PFSK-1 (cell line): ENCODE data around the gene ISX.

Experiments used
- FOXP2 ChIP-seq: optimal IDR thresholded peaks from 2 replicates; pipeline ENCODE3; 2011; ENCODE audit warnings: borderline replicate concordance, control low read depth, inconsistent platforms; ENCODE audit not compliant: insufficient read depth; ENCODE audit errors: extremely low read length, extremely low read depth
- POLR2AphosphoS5 ChIP-seq: IDR thresholded peaks from 2 replicates; pipeline ENCODE4 v1.6.1; 2012; ENCODE audit warnings: low read depth, mild to moderate bottlenecking, control low read depth, low read length, moderate library complexity
- SIN3A ChIP-seq: IDR thresholded peaks from 2 replicates; pipeline ENCODE4 v1.6.1; 2012; ENCODE audit warnings: mild to moderate bottlenecking, low read length, moderate library complexity, borderline replicate concordance; ENCODE audit not compliant: insufficient read depth
- TAF1 ChIP-seq: IDR thresholded peaks from 2 replicates; pipeline ENCODE4 v1.6.1; 2012; ENCODE audit warnings: low read length, control low read depth, borderline replicate concordance; ENCODE audit not compliant: insufficient read depth
- TF ChIP-seq, protein P1 (sequence below), 2 experiments: IDR thresholded peaks; 2 replicates each; pipeline versions ENCODE4 v1.6.1 to v1.8.0; 2011 to 2012; ENCODE audit warnings: low read depth in 2 of 2, low read length in 2 of 2, control low read depth in 1 of 2, inconsistent platforms in 1 of 2, mild to moderate bottlenecking in 1 of 2, moderate library complexity in 1 of 2; ENCODE audit not compliant: insufficient read depth in 1 of 2

ISX gene

DNA sequence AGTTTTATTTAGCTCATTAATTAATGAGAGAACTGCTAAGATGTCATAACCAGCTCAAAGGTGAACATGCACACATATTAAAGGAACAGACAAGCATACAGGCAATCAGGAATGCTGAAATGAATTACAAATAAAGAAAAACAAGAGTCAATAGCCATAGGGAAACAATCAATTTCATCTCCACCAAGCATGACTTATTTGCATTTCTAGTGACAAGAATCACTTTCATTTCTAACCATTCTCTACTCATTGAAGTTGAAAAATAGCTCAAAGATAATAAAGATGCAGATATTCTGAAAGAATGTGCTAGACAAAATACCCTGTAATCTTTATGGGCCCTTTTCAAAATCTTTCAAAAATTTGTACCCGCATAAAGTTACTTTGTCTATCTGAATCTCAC is 23.2 kb downstream of the ISX start:
- TF ChIP-seq, protein P1, sequence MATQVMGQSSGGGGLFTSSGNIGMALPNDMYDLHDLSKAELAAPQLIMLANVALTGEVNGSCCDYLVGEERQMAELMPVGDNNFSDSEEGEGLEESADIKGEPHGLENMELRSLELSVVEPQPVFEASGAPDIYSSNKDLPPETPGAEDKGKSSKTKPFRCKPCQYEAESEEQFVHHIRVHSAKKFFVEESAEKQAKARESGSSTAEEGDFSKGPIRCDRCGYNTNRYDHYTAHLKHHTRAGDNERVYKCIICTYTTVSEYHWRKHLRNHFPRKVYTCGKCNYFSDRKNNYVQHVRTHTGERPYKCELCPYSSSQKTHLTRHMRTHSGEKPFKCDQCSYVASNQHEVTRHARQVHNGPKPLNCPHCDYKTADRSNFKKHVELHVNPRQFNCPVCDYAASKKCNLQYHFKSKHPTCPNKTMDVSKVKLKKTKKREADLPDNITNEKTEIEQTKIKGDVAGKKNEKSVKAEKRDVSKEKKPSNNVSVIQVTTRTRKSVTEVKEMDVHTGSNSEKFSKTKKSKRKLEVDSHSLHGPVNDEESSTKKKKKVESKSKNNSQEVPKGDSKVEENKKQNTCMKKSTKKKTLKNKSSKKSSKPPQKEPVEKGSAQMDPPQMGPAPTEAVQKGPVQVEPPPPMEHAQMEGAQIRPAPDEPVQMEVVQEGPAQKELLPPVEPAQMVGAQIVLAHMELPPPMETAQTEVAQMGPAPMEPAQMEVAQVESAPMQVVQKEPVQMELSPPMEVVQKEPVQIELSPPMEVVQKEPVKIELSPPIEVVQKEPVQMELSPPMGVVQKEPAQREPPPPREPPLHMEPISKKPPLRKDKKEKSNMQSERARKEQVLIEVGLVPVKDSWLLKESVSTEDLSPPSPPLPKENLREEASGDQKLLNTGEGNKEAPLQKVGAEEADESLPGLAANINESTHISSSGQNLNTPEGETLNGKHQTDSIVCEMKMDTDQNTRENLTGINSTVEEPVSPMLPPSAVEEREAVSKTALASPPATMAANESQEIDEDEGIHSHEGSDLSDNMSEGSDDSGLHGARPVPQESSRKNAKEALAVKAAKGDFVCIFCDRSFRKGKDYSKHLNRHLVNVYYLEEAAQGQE (IDR thresholded peaks at IDR 0.05; ENCODE audit: insufficient read depth in 1 of 2, low read depth in 2 of 2, low read length in 2 of 2), result no peak
- TF ChIP-seq FOXP2 (no peak), POLR2AphosphoS5 (no peak), TAF1 (no peak), SIN3A (no peak)

GRCh38 chr22:35092406-35092805 is 26.4 kb downstream of the ISX start:
- no peak for TF ChIP-seq FOXP2
- TF ChIP-seq, protein P1 (IDR thresholded peaks at IDR 0.05; ENCODE audit: insufficient read depth in 1 of 2, low read depth in 2 of 2, low read length in 2 of 2), result no peak
- no peak for TF ChIP-seq TAF1
- TF ChIP-seq POLR2AphosphoS5, result no peak
- no peak for TF ChIP-seq SIN3A

DNA sequence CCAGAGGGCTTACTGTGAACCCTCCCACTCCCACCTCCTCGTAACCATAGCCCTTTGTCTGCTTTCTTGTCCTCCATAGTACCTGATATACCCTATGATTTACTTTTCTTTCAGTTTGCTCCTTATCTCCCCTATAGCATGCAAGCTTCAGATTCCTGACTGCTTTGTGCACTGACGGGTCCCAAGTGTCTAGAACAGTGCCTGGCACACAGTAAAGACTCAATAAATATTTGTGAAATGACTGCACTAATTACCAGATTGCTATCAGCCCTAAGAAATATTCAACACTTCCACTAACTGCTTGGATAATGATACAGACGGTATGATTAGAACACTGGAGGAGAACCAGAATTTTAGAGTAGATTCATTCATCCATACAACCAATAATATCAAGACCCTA is 33.0 kb downstream of the ISX start:
- TF ChIP-seq FOXP2 (no peak), TAF1 (no peak), POLR2AphosphoS5 (no peak), SIN3A (no peak)
- TF ChIP-seq, protein P1 (IDR thresholded peaks at IDR 0.05; ENCODE audit: insufficient read depth in 1 of 2, low read depth in 2 of 2, low read length in 2 of 2), result no peak

DNA sequence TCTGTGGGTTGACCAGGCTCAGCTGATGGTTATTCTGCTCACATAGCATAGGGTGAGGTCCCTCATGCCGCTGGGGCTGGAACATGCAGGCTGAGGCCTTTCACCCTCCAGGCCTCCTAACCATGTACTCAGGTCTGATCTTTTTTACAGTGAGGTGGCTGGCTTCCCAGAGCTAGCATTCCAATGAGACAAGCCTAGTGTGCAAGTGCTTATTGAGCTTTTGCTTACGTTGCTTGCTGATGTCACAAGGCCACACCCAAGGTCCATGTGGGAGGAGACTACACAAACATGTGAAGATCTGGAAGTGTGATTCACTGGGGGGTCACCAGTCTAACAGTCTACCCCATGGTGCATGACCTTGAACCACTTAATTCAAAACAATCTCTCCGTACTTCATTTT is 33.9 kb downstream of the ISX start:
- TF ChIP-seq, protein P1 (IDR thresholded peaks at IDR 0.05; ENCODE audit: insufficient read depth in 1 of 2, low read depth in 2 of 2, low read length in 2 of 2), result no peak
- TF ChIP-seq TAF1 (no peak), POLR2AphosphoS5 (no peak), FOXP2 (no peak), SIN3A (no peak)

- no peak for TF ChIP-seq POLR2AphosphoS5
- no peak for TF ChIP-seq SIN3A
- TF ChIP-seq, protein P1 (IDR thresholded peaks at IDR 0.05; ENCODE audit: insufficient read depth in 1 of 2, low read depth in 2 of 2, low read length in 2 of 2), result peak in 1 of 2 experiments; percentile 74; a peak in 2 of 4 replicates
- TF ChIP-seq TAF1, result no peak
Observed at GRCh38 chr22:35102663-35103062, 36.7 kb downstream of the ISX start.
